HG03457 (cell line): ENCODE results near the gene STARD13.

Source experiments
- ATAC-seq: cut with Tn5 transposase; IDR thresholded peaks from one replicate; pipeline ENCODE4 v1.9.1; 2021; ENCODE audit warnings: moderate number of reproducible peaks; ENCODE audit not compliant: unreplicated experiment

STARD13 gene

GRCh38 chr13:33229446-33230177 is 55.9 kb downstream of the STARD13 start:
- no peak for ATAC-seq

GRCh38 chr13:33228648-33229445 is 56.7 kb downstream of the STARD13 start:
- ATAC-seq, result no peak

DNA sequence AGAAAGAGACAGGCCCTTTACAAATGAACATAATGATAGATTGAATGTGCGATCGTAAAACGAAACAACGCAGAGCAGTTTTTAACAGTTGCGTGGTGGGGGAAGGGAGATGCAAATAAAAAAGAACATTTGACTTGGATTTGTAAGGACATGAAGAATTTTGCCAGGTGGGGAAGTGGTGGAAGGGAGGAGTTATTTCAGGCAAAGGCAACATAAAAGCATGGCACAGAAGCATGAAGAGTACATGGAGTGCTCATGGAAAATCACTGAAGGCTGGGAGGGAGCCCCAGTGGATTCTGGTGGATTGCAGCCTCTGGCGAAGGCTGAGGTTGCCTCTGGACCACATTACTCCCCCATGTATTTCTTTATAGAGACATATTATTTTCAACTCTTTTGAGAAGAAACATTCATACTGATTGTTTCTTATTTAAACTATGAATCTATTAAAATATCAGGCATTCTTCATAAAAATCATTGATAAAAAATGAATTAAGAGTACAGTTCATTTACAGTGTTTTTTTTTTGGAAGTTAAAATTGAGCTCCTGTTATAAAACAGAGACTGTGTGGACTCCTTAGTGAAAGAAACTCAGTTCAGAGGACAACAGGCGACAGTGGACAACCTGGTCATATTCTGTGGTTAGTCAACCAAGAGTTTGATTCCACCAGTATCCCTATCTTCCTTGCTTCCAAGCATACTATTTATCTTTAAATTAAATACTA is 57.5 kb downstream of the STARD13 start:
- ATAC-seq, result no peak

- ATAC-seq, result no peak
These were observed 60.9 kb downstream of the STARD13 start for GRCh38 chr13:33224686-33225085.

- no peak for ATAC-seq
These were observed 61.4 kb downstream of the STARD13 start for GRCh38 chr13:33224191-33224590.

GRCh38 chr13:33219926-33220325 is 65.6 kb downstream of the STARD13 start:
- ATAC-seq, result no peak

DNA sequence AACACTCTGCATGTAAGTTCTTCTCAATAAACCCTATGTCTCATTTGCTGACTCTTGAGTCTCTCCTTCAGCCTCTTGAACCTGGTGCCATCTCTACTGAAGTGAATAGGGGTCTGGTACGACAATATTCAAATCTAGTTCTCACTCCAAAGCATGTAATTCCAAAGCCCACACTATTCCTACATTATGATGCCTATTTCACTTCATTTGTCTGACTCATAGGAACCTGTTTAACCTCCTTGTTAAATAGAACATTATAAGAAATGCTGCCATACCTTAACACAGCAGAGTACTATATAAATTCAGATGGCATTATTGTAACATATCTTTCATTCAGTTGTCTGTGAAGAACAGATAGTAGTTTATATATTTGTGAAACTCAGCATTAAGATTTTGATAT is 67.1 kb downstream of the STARD13 start:
- no peak for ATAC-seq

GRCh38 chr13:33218020-33218419 is 67.5 kb downstream of the STARD13 start:
- no peak for ATAC-seq

DNA sequence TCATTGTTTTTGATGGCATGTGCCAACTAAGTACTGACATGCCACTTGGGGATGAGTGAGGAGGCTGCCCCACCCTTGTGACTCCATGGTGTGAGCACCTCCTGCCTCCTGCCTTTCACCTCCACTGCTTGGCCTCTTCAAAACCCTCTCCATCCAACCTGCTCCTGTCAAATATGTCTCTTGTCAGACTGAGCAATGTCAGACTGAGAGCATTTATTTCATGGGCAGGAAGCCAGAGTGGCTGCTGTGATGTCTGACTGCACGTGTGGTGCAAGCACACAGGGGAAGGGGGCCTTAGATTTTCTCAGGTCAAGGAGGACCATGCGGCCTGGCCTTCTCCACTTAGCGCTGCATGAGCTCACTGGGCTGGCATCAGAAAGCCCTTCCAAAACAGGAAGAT is 68.3 kb downstream of the STARD13 start:
- no peak for ATAC-seq

DNA sequence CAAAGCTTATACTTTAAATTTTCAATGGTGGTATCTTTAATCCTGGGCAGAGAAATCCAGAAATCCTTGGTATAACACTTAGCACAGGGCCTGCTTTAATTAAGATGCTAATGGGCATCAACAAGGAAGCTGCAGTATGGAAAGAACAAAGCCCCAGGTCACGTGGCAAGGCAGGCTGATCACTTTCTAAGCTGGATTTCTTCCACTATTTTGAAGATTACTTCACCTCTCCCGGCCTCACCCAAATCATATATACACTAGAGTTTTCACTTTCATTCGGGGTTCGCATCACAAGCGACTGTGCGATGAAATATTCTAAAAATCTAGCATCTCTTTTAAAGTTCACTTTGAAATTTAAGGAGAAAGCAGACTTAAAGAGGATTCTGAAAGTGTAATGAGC is 71.8 kb downstream of the STARD13 start:
- no peak for ATAC-seq

- no peak for ATAC-seq
These were observed 72.4 kb downstream of the STARD13 start for GRCh38 chr13:33213024-33213768.

GRCh38 chr13:33212396-33212795 is 73.2 kb downstream of the STARD13 start:
- ATAC-seq, result no peak

GRCh38 chr13:33210090-33210489 is 75.5 kb downstream of the STARD13 start:
- no peak for ATAC-seq

DNA sequence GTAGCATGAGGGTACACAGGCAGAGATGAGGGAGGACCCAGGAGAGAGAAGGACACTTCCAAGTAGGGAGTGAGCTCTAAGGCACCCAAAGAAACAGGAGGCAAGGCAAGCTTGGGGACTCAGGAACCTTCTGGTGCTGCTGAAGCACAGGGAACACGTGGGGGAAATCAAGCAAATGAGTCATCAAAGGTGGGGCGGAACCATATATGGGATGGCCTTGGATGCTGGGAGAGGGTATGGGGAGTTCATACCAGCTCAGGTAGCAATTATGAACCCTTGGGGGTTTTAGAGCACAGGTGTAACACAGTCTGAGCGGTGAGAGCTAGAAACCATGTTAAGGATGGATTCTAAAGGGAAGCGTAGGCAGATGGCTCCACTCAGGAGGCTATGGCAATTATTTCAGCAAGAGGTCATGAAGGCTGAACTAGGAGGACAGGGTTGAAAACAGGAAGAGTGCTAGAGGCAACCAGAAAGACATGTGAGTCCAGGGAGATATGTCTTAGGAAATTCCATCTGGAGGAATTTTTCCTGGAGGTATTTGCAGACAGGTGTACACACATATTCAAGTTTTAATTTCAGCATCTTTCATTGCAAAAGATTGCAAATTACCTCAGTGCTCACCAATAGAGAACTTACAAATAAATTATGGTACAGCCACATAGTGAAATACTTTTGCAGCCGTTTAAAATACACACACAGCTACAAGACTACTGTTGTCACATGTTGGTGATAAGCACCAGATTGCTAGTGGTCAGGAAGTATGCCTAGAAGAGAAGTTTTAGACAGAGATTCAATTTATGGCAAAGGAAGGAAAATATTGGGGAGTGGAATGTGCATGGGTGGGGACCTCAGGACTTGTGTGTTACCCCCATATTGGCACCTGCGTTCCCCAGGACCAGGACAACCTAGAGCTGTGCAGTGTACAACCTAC is 77.0 kb downstream of the STARD13 start:
- no peak for ATAC-seq

- ATAC-seq, result no peak
These were observed 78.0 kb downstream of the STARD13 start for GRCh38 chr13:33207615-33207961.

- ATAC-seq, result no peak
These were observed 78.5 kb downstream of the STARD13 start for GRCh38 chr13:33206945-33207614.

DNA sequence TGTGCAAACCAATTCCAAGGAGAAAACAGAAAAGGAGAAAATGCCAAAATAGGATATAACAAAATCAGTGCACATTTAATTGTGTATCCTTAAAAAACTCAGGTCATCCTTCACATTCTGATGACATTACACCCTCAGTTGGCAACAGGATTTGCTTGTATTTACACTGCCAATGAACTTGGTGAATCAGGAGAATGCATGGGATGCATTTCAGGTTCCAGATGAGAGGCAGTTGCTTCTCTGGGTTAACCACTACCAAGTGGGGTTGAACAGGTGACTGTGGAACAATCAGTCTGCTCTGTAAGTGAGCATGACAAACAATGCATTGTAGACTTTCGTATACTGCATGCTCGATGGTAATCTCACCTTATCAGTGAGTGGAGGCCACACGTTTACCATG is 79.1 kb downstream of the STARD13 start:
- no peak for ATAC-seq

DNA sequence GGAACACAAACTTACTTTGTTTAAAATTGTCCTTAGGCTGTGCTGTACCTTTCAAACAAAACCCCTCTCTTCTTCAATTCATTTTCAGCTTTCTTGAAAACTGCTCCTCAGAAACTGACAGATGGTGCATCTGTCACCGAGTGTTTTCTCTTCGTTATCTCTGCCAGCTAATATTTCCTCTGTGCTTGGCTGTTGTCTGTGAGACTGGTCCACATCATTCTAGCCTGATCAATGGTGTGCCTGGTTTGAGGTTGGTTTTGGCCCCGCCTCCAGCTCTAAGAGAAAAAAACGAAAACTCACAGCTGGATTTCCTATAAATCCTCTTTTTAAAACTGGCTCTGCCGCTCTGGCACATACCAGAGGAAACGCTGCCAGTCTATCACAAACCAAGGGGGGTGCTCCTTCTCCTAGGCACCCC is 79.7 kb downstream of the STARD13 start:
- ATAC-seq, result peak; percentile 52

DNA sequence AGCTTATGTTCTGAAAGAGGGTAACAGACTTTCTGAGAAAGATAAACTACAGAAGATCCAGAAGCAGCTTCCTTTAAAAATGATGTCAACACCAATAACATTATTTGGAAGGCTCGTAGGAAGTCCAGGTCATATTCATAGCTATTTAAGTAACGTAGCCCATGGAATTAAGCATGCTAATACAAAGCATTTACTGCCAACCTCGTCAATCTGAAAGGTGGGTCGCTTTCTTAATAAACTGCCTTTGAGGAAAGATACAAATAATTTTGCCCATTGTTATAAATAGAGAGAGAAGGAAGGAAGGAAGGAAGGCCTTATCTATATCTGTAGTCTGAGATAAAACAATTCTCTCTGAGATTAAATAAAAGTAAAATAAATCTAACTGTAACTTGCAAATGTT is 80.3 kb downstream of the STARD13 start:
- no peak for ATAC-seq
